Stimulated activated CD8-positive, alpha-beta memory T cell treated with anti-CD3 and anti-CD28 coated beads, Interleukin-7, amount 100 ng/mL, for 24 hours (primary cell): ENCODE results near the gene PPOX.

ENCODE experiments used
- DNase-seq: peaks from one replicate; pipeline ENCODE4 v3.0.0-alpha.2; 2020; ENCODE audit warnings: low read depth

The PPOX gene

GRCh38 chr1:161153682-161154337, 12.4 kb upstream of the PPOX start, which contains the start of gene UFC1:
UFC1 (plus strand) TSS chr1:161153978; CDS start chr1:161153998, 20 bp downstream.
- peak; percentile 50 for DNase-seq

GRCh38 chr1:161157867-161158266, 8.4 kb upstream of the PPOX start:
- no peak for DNase-seq

- DNase-seq: no peak
Observed at GRCh38 chr1:161158316-161159010, 7.8 kb upstream of the PPOX start.

GRCh38 chr1:161159087-161159912, 6.9 kb upstream of the PPOX start, which contains the start of gene USP21:
USP21 (plus strand) TSS chr1:161159500; CDS start chr1:161160641, 1,141 bp downstream.
- peak; percentile 88 for DNase-seq

- no peak for DNase-seq
Observed at GRCh38 chr1:161159913-161160243, 6.3 kb upstream of the PPOX start.

GRCh38 chr1:161160671-161161145, 5.5 kb upstream of the PPOX start:
- DNase-seq: no peak

- no peak for DNase-seq
Observed at GRCh38 chr1:161161652-161162051, 4.6 kb upstream of the PPOX start.

GRCh38 chr1:161162052-161162451, 4.2 kb upstream of the PPOX start:
- no peak for DNase-seq

GRCh38 chr1:161162806-161163205, 3.4 kb upstream of the PPOX start:
- no peak for DNase-seq

GRCh38 chr1:161163793-161164192, 2.4 kb upstream of the PPOX start:
- DNase-seq: no peak

GRCh38 chr1:161164901-161165610, 1.2 kb upstream of the PPOX start:
- DNase-seq: no peak

- no peak for DNase-seq
Observed at GRCh38 chr1:161166669-161167548, 683 bp downstream of the PPOX start.

GRCh38 chr1:161168906-161169305, 2.7 kb downstream of the PPOX start:
- DNase-seq: no peak

- no peak for DNase-seq
Observed at GRCh38 chr1:161171191-161171590, 5.0 kb downstream of the PPOX start.

GRCh38 chr1:161171696-161172095, 5.5 kb downstream of the PPOX start:
- DNase-seq: no peak

GRCh38 chr1:161172349-161172748, 6.1 kb downstream of the PPOX start:
- DNase-seq: no peak

GRCh38 chr1:161172776-161173376, 6.7 kb downstream of the PPOX start:
- DNase-seq: no peak

- no peak for DNase-seq
Observed at GRCh38 chr1:161173711-161174110, 7.5 kb downstream of the PPOX start.

- DNase-seq: no peak
Observed at GRCh38 chr1:161174911-161175310, 8.7 kb downstream of the PPOX start.

- no peak for DNase-seq
Observed at GRCh38 chr1:161175771-161176453, 9.7 kb downstream of the PPOX start.
